Dendritic cell treated with granulocyte-macrophage colony-stimulating factor and Interleukin-4, amounts not matched to agents 40 ng/mL and 50 ng/mL, for 4 days (primary cell): Measurements from ENCODE around the gene AOAH.
"Not testable (repeated sequence)": the region's sequence is repeated elsewhere in the genome, so short reads cannot be mapped to it uniquely, and the experiment has no call there.

Source experiments
- H3K27ac Mint-ChIP-seq: one replicate; pipeline ENCODE4 v1.8.0; 2022; ENCODE audit warnings: mild to moderate bottlenecking, mixed read lengths
- H3K27me3 Mint-ChIP-seq: one replicate; pipeline ENCODE4 v1.8.0; 2022; ENCODE audit warnings: mild to moderate bottlenecking, mixed read lengths
- H3K36me3 Mint-ChIP-seq: one replicate; pipeline ENCODE4 v1.8.0; 2022; ENCODE audit warnings: low read depth, mixed read lengths
- H3K4me1 Mint-ChIP-seq: one replicate; pipeline ENCODE4 v1.8.0; 2022; ENCODE audit warnings: low read depth, mixed read lengths
- H3K4me3 Mint-ChIP-seq: one replicate; pipeline ENCODE4 v1.8.0; 2022; ENCODE audit warnings: mild to moderate bottlenecking, moderate library complexity, mixed read lengths
- H3K9me3 Mint-ChIP-seq: one replicate; pipeline ENCODE4 v1.8.0; 2022; ENCODE audit warnings: mixed read lengths
- intact Hi-C: fragments of 100-400 bp; cut with micrococcal nuclease; formaldehyde crosslinking; loops from one replicate; pipeline ENCODE4 v1.15.0; 2022

The AOAH gene

GRCh38 chr7:36506130-36506798 lies 218.0 kb downstream of the AOAH start:
- Mint-ChIP-seq H3K4me3 (no peak overlapping the region), H3K9me3 (peaks cover 22% of the 10 kb centered on the region), H3K36me3 (peaks cover under 1% of the 10 kb centered on the region), H3K27ac (no peak overlapping the region), H3K27me3 (peaks cover 9% of the 10 kb centered on the region), H3K4me1 (no peaks in the 10 kb centered on the region)
- intact Hi-C loops, result no loop called here

GRCh38 chr7:36504617-36505016 lies 219.7 kb downstream of the AOAH start:
- H3K4me1 Mint-ChIP-seq, intact Hi-C loops, H3K4me3 Mint-ChIP-seq, H3K27ac Mint-ChIP-seq, H3K36me3 Mint-ChIP-seq, H3K27me3 Mint-ChIP-seq: not testable (repeated sequence)
- peaks cover 22% of the 10 kb centered on the region for H3K9me3 Mint-ChIP-seq

GRCh38 chr7:36504216-36504615 lies 220.1 kb downstream of the AOAH start:
- H3K4me3 Mint-ChIP-seq, intact Hi-C loops, H3K27me3 Mint-ChIP-seq, H3K36me3 Mint-ChIP-seq, H3K4me1 Mint-ChIP-seq, H3K27ac Mint-ChIP-seq: not testable (repeated sequence)
- H3K9me3 Mint-ChIP-seq, result peaks cover 22% of the 10 kb centered on the region

GRCh38 chr7:36497775-36498174 lies 226.5 kb downstream of the AOAH start:
- H3K36me3 Mint-ChIP-seq, result no peaks in the 10 kb centered on the region
- intact Hi-C loops, result no loop called here
- no peak overlapping the region for H3K4me3 Mint-ChIP-seq

GRCh38 chr7:36497176-36497575 lies 227.1 kb downstream of the AOAH start:
- H3K27me3 Mint-ChIP-seq, H3K9me3 Mint-ChIP-seq, H3K36me3 Mint-ChIP-seq, H3K27ac Mint-ChIP-seq, H3K4me3 Mint-ChIP-seq, intact Hi-C loops: not testable (repeated sequence)
- peaks cover 16% of the 10 kb centered on the region for H3K4me1 Mint-ChIP-seq

More at GRCh38 chr7:36497775-36498174, 226.5 kb downstream of the AOAH start:
- H3K9me3 Mint-ChIP-seq, result no peaks in the 10 kb centered on the region
- H3K27ac Mint-ChIP-seq, result no peak overlapping the region
- peaks cover 2% of the 10 kb centered on the region for H3K27me3 Mint-ChIP-seq
- peaks cover 16% of the 10 kb centered on the region for H3K4me1 Mint-ChIP-seq

GRCh38 chr7:36496576-36496975 lies 227.7 kb downstream of the AOAH start:
- H3K27me3 Mint-ChIP-seq, result no peaks in the 10 kb centered on the region
- intact Hi-C loops, result no loop called here
- peaks cover 16% of the 10 kb centered on the region for H3K4me1 Mint-ChIP-seq
- no peak overlapping the region for H3K4me3 Mint-ChIP-seq
- no peaks in the 10 kb centered on the region for H3K36me3 Mint-ChIP-seq
- no peaks in the 10 kb centered on the region for H3K9me3 Mint-ChIP-seq
- H3K27ac Mint-ChIP-seq, result no peak overlapping the region

- no peaks in the 10 kb centered on the region for H3K9me3 Mint-ChIP-seq
- no peaks in the 10 kb centered on the region for H3K4me1 Mint-ChIP-seq
- H3K27ac Mint-ChIP-seq, result no peak overlapping the region
- H3K27me3 Mint-ChIP-seq, result no peaks in the 10 kb centered on the region
- no peak overlapping the region for H3K4me3 Mint-ChIP-seq
- intact Hi-C loops, result no loop called here
- H3K36me3 Mint-ChIP-seq, result no peaks in the 10 kb centered on the region
Observed at GRCh38 chr7:36491317-36491716, 233.0 kb downstream of the AOAH start.

GRCh38 chr7:36490419-36490830 lies 233.9 kb downstream of the AOAH start:
- H3K27me3 Mint-ChIP-seq, result no peaks in the 10 kb centered on the region
- intact Hi-C loops, result no loop called here

GRCh38 chr7:36488672-36489071 lies 235.6 kb downstream of the AOAH start:
- H3K9me3 Mint-ChIP-seq, H3K27ac Mint-ChIP-seq, H3K36me3 Mint-ChIP-seq, H3K4me3 Mint-ChIP-seq, H3K27me3 Mint-ChIP-seq, H3K4me1 Mint-ChIP-seq: not testable (repeated sequence)
- intact Hi-C loops, result loop anchor here (5.0 kb wide), 1 partner anchor 499 kb away; no protein-coding TSS in a partner anchor

More at GRCh38 chr7:36490419-36490830, 233.9 kb downstream of the AOAH start:
- no peak overlapping the region for H3K4me3 Mint-ChIP-seq
- no peak overlapping the region for H3K27ac Mint-ChIP-seq
- no peaks in the 10 kb centered on the region for H3K9me3 Mint-ChIP-seq
- H3K4me1 Mint-ChIP-seq, result no peaks in the 10 kb centered on the region
- no peaks in the 10 kb centered on the region for H3K36me3 Mint-ChIP-seq

GRCh38 chr7:36487756-36488336 lies 236.4 kb downstream of the AOAH start:
- H3K9me3 Mint-ChIP-seq, result no peaks in the 10 kb centered on the region
- no peak overlapping the region for H3K27ac Mint-ChIP-seq
- H3K4me1 Mint-ChIP-seq, result no peaks in the 10 kb centered on the region

GRCh38 chr7:36486336-36486735 lies 238.0 kb downstream of the AOAH start:
- H3K27me3 Mint-ChIP-seq, result no peaks in the 10 kb centered on the region
- intact Hi-C loops, result loop anchor here (2.0 to 5.0 kb wide), 2 partner anchors 501 to 714 kb away; no protein-coding TSS in a partner anchor

More at GRCh38 chr7:36487756-36488336, 236.4 kb downstream of the AOAH start:
- Mint-ChIP-seq H3K27me3 (no peaks in the 10 kb centered on the region), H3K4me3 (no peak overlapping the region), H3K36me3 (no peaks in the 10 kb centered on the region)
- intact Hi-C loops, result loop anchor here (1.0 to 5.0 kb wide), 4 partner anchors 183 to 713 kb away; no protein-coding TSS in a partner anchor

GRCh38 chr7:36484265-36484664 lies 240.0 kb downstream of the AOAH start:
- H3K27ac Mint-ChIP-seq, result no peak overlapping the region
- no peaks in the 10 kb centered on the region for H3K36me3 Mint-ChIP-seq
- H3K4me3 Mint-ChIP-seq, result no peak overlapping the region
- peaks cover 3% of the 10 kb centered on the region for H3K27me3 Mint-ChIP-seq
- no peaks in the 10 kb centered on the region for H3K4me1 Mint-ChIP-seq
- peaks cover 16% of the 10 kb centered on the region for H3K9me3 Mint-ChIP-seq
- intact Hi-C loops, result no loop called here

More at GRCh38 chr7:36486336-36486735, 238.0 kb downstream of the AOAH start:
- Mint-ChIP-seq H3K36me3 (no peaks in the 10 kb centered on the region), H3K27ac (no peak overlapping the region), H3K4me3 (no peak overlapping the region), H3K4me1 (no peaks in the 10 kb centered on the region), H3K9me3 (no peaks in the 10 kb centered on the region)

- intact Hi-C loops, H3K4me3 Mint-ChIP-seq: not testable (repeated sequence)
Observed at GRCh38 chr7:36483853-36484252, 240.4 kb downstream of the AOAH start.

GRCh38 chr7:36478745-36479144 lies 245.5 kb downstream of the AOAH start:
- Mint-ChIP-seq H3K4me1 (peaks cover 10% of the 10 kb centered on the region), H3K9me3 (peaks cover 29% of the 10 kb centered on the region), H3K27ac (no peak overlapping the region), H3K36me3 (no peaks in the 10 kb centered on the region), H3K4me3 (no peak overlapping the region), H3K27me3 (peaks cover 3% of the 10 kb centered on the region)
- intact Hi-C loops, result no loop called here

More at GRCh38 chr7:36483853-36484252, 240.4 kb downstream of the AOAH start:
- H3K27me3 Mint-ChIP-seq, H3K36me3 Mint-ChIP-seq, H3K27ac Mint-ChIP-seq, H3K4me1 Mint-ChIP-seq: not testable (repeated sequence)
- H3K9me3 Mint-ChIP-seq, result peaks cover 20% of the 10 kb centered on the region
